Glomerular endothelial cell (primary cell): ENCODE data around the gene HMCES. TPM values are rescaled to one million over a fixed set of nuclear protein-coding genes. Genes with fewer than 3 reads are reported as not detected.
"Not testable (repeated sequence)": the region's sequence is repeated elsewhere in the genome, so short reads cannot be mapped to it uniquely, and the experiment has no call there.

Source experiments
- DNase-seq: peaks from one replicate; pipeline ENCODE4 v3.0.0-alpha.2; 2011; ENCODE audit warnings: low read depth, low spot score; ENCODE audit errors: extremely low read depth
- total RNA-seq: library from RNA; depleted of rRNA; stranded (reverse); fragments of >200 nt; gene quantifications from 2 replicates; pipeline ENCODE4 v1.2.3, GENCODE V29; 2015

Gene HMCES
- total RNA-seq, 1 donor from 2014 or later = 30.0 TPM

GRCh38 chr3:129318921-129319320 lies 40.3 kb downstream of the HMCES start:
- no peak for DNase-seq

GRCh38 chr3:129320261-129320660 lies 41.6 kb downstream of the HMCES start:
- DNase-seq = no peak

DNA sequence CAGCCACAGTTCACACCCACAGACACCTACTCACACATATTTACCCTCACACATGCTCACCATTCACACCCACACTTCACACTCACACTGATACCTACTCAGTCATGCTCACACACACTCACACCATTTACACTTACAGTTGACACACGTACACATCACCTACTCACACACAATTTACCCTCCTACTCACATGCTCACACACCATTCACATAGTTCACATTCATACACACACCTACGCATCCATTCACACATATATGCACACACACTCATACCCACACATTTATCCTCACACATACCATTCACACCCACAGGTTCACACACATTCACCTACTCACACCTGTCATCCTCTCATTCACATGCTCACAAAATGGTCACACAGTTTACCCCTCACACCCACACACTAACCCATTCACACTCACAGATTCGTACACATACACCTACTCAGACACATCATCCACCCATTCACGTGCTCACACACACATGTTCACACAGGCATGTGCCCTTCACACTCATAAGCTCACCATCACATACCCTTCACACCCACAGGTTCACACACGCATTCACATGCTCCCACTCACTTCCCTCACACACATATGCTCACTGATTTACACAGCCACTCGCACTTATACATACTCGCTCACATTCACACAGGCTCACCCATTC lies 42.3 kb downstream of the HMCES start:
- no peak for DNase-seq

DNA sequence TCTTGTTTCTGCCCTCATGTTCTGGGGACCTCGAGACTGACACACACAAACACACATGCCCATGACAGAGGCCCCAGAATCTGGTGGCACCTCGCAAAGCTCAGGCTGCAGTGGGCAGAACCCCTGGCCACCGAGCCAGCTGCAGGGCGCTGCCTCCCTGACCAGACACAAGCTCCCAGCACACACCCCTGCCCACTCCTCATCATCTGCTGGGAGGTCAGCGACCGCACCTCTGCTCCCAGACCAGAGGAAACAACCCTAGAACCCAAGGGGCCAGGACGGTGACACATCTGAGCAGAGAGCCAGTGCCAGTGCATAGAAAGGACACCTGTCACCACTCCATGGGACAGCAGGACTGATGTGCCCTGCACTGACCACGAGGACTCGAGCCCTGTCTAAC lies 43.2 kb downstream of the HMCES start:
- DNase-seq = no peak

DNA sequence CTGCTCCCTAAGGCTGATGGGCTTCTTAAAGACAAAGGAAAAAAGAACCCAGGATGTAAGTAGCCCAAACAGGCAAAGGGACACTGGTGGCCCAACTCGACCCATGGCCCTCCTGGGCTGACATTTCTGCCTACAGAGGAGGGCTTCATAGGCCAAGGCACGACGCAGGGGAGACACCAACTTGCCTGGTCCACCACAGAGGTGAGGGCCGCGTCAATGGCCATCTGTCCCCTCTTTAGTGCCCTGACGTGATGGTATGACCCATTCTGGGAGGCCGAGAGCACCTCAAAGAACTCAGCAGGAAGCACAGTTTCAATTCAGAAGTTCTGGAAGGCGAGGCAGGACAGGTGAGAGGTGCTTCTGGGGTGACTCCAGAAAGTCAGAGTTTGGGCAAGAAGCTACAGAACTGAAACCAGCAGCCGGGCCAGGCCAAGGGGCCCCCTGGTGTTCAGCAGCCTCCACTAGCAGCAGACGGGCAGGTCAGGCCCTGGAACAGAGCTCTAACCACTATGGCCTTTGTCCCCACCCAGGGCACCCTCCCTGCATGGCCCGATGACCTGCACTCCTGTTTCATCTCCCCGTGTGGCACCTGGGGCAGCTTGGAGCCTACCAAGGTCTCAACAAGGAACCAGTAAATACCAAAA lies 45.1 kb downstream of the HMCES start:
- DNase-seq = no peak

GRCh38 chr3:129324855-129325254 lies 46.2 kb downstream of the HMCES start:
- DNase-seq = no peak

- no peak for DNase-seq
These were observed 46.7 kb downstream of the HMCES start for GRCh38 chr3:129325383-129325782.

- no peak for DNase-seq
These were observed 47.5 kb downstream of the HMCES start for GRCh38 chr3:129326138-129326537.

DNA sequence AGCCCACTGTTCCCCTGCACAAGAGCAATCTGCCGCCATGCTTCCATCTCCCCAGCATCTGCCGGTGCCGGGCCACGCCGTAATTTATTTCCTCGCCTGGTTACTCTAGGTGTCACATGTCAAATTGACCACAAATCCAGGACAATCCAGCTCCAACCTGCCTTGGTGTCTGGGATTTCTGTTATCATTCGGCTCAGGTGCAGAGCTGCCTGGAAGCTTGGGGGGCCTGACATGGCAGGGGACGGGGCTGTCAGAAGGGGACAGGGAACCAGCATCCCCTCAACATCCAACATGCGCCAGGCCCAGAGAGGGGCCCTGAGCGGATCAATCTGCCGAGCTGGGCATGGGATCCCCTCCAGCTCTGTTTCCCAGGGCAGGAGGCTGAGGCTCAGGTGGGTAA lies 47.9 kb downstream of the HMCES start:
- DNase-seq = no peak

GRCh38 chr3:129327510-129327909 lies 48.8 kb downstream of the HMCES start:
- DNase-seq = no peak

DNA sequence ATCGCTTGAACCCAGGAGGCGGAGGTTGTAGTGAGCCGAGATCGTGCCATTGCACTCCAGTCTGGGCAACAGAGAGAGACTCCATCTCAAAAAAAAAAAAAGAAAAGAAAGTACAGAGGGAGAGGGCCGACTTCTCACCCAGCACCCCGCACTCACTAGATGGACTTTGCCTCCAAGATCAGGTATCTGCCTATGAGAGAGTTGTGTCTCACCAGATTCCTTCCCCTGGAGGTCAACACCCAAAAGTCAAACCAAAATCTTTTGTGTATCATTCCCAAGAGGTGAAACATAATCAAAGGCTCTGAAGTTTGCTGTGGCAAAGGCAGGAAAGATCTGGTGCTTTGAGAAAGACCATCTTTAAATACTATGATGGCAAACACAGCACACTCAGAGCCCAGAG lies 51.2 kb downstream of the HMCES start:
- no peak for DNase-seq

DNA sequence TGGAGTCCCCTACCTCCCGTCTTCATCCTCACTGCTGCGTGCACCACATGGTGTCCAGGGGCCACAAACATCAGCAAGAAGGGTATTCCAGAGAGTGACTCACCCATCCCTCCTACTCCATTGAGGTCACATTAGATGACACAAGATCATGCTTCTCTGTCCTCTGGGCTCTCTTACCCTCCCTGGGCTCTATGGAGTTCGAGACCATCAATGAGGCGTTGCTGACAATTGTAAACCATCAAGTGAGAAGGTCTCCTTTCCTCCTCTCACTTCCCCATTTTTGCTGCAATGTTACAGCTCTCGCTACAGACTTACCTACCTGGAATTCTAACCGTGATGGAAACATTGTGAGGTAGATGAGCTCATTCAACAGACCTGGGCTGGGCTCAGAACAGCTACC lies 51.7 kb downstream of the HMCES start:
- DNase-seq = no peak

GRCh38 chr3:129333891-129334290 lies 55.2 kb downstream of the HMCES start:
- no peak for DNase-seq

- no peak for DNase-seq
These were observed 57.5 kb downstream of the HMCES start for GRCh38 chr3:129336093-129336706.

- DNase-seq = not testable (repeated sequence)
These were observed 59.0 kb downstream of the HMCES start for GRCh38 chr3:129337719-129338118.

DNA sequence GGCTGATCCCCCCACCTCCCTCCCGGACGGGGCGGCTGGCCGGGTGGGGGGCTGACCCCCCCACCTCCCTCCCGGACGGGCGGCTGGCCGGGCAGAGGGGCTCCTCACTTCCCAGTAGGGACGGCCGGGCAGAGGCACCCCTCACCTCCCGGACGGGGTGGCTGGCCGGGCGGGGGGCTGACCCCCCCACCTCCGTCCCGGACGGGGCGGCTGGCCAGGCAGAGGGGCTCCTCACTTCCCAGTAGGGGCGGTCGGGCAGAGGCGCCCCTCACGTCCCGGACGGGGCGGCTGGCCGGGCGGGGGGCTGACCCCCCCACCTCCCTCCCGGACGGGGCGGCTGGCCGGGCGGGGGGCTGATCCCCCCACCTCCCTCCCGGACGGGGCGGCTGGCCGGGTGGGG lies 60.5 kb downstream of the HMCES start:
- not testable (repeated sequence) for DNase-seq

DNA sequence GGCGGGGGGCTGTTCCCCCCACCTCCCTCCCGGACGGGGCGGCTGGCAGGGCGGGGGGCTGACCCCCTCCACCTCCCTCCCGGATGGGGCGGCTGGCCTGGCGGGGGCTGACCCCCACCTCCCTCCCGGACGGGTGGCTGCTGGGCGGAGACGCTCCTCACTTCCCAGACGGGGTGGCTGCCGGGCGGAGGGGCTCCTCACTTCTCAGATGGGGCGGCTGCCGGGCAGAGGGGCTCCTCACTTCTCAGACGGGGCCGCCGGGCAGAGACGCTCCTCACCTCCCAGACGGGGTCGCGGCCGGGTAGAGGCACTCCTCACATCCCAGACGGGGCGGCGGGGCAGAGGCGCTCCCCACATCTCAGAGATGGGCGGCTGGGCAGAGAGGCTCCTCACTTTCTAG lies 61.2 kb downstream of the HMCES start:
- not testable (repeated sequence) for DNase-seq

DNA sequence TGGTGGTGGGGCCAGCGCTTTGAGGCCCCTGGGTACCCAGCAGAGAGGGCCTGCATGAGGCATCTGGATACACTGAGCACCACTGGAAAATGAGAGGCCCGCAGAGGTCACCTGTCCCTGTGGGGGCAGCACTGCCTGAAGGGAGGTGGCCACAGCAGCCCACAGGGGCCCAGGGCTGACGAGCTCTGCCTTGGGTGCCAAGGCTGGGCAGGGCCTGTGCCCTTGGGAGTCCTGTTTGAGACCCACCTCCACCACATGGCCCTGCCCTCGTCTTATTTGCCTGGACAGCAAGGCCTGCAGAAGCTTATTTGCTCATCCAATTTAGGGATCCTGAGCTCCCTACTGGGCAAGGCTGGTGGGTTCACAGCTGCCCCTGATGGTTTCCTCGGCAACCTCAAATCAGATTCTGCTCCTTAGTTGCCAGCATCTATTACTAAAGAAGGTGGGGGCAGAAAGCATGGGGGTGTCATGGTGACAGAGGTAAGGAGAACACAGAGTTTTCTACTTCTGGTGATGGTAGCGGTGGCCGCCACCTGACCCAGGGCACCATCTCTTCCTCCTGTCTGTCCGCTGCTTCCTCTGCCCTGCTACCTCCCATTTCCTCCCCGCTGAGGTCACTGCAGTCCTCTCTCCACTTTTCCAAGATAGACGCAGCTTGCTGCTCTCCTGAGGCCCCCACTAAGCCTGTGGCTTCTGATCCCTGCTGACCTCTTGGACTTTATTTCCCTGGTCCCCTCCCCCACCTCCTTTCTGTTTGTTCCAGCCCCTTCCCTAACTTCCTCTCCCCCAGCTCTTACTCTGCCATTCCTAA lies 62.9 kb downstream of the HMCES start:
- no peak for DNase-seq

GRCh38 chr3:129343643-129344360 lies 65.1 kb downstream of the HMCES start:
- no peak for DNase-seq

DNA sequence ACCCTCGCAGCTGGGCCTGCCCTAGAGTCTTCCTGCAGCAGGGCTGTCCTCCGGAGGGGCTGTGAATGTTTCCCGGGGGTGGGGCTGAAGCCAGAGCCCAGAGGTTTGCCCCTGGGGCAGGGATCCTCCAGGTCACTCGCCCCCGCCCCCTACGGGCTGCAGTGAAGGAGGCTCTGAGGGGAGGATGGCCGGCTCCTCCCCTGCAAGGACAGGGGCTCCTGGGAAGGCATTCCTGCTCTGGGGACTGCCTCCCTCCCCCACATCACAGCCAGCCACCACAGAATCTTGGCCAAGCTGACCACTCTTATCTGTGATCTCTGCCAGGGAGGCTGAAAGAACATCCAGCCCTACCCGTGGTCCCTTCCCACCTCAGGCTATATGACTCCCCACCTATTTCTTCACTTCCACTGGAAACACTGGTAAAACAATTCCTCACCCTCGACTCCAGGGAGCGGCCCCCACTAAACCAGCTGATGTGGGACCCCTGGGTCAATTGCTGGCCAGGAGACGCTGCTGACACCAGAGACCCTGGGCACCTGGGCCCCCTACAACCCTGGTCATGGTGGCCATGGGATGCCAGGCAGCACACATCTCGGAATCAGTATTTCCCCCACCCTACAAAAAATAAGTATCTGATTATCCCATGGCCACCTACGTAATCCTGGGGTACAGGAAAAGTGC lies 66.0 kb downstream of the HMCES start:
- no peak for DNase-seq
